Activated CD8-positive, alpha-beta memory T cell treated with anti-CD3 and anti-CD28 coated beads for 36 hours (primary cell): Measurements from ENCODE around the gene USP51. TPM values are rescaled to one million over a fixed set of nuclear protein-coding genes. Genes with fewer than 3 reads are reported as not detected.
"Not testable (repeated sequence)": the region's sequence is repeated elsewhere in the genome, so short reads cannot be mapped to it uniquely, and the experiment has no call there.

Experiments used
- CTCF ChIA-PET: fragments of 350-600 bp; sonication (Branson Sonifier 250); formaldehyde crosslinking; loops from one replicate; lab custom pipeline; 2021; ENCODE audit warnings: antibody characterized with exemption; lab: Charles Lee
- POLR2A ChIA-PET: fragments of 350-600 bp; sonication (Branson Sonifier 250); formaldehyde crosslinking; loops from one replicate; lab custom pipeline; 2021; ENCODE audit warnings: antibody characterized with exemption; lab: Charles Lee
- total RNA-seq, 2 experiments: library from RNA; stranded (reverse); gene quantifications; one replicate each; pipeline ENCODE4 v1.2.3, GENCODE V29; 2021

The USP51 gene
- total RNA-seq, result 1 to 10 TPM; 1.1 to 1.6 TPM

DNA sequence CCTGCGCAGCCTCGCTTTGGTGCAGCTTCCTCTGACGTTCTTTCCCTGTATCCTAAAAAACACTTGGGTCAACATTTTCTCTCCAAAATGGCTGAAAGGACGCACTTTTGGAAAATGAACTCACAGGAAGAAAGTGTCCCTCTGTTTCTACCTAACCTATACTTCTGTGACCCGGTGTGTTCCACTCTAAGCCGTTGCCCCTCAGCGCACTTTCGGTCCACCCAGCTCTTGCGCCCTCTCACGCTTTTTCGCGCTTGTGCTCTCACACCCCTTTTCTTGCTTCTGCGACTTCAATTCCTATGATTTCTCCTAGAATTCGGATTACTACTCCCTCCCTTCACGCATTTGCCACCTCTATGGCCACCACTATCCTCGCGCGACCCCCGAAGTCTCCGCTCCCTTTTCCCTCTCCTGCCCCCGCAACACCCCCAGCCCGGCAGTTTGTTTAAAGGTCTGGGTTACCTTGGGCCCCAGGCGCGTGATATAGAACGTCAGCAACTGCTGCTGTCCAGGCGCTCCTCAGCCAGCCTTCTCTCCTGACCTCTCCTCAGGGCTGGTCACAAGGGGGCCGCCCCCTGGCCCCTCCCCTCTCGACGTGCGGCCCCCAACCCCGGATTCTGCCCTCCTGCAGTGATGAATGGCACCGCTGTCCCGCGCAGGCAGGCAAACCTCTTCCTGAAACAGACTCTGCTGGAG lies at the start of gene USP51:
Gene USP51, minus strand, starts transcription at position 535 of the 696 bp plus-strand sequence. CDS start 909 bp downstream, outside the sequence.
- POLR2A ChIA-PET, result interaction anchor here (1.0 to 1.6 kb wide), 3 partner anchors 37 to 743 kb away, joined by 3 to 9 read pairs (median 3); partner anchors contain the start of genes MAGEH1 and RRAGB
- CTCF ChIA-PET, result interaction anchor here (1.1 kb wide), 1 partner anchor 37 kb away, joined by 3 read pairs; the partner anchor contains the start of gene MAGEH1

DNA sequence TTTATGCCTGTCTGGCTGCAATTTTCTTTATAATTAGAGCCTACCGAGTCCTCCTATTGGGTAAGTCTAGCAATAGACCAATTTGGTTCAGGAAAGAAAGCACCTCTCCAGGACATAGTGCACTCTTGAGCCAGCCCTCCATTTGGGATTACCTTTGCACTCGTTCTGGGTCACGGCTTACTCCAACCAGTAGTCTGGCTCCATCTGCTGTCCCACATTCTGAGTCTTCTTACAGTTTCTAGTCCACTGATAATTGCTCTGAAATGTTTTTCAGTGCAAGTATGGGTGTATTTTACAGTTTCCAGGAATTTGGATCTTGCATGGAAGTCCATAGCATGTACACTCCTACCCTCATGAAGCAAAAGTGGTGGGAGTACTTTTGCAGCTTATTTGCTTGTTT lies 34.8 kb upstream of the USP51 start:
- CTCF ChIA-PET, result no interaction called here
- POLR2A ChIA-PET, result no interaction called here

DNA sequence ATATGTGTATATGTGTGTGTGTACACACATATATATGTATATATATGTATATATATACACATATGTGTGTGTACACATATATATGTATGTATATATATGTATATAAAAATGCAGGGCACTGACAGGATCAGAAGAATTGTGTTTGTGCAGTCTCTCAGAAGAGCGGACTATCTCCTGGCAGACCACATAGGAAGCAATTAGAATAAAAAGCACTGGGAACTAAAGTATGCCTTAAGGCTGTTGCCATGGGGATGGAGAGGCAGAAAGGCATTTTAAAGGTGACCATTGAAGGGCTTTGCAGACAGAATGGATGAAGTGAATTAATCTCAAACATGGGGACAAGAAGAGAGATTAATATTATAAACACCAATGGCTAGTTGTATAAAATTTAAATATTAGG lies 33.7 kb upstream of the USP51 start:
- POLR2A ChIA-PET, result no interaction called here
- CTCF ChIA-PET, result no interaction called here

DNA sequence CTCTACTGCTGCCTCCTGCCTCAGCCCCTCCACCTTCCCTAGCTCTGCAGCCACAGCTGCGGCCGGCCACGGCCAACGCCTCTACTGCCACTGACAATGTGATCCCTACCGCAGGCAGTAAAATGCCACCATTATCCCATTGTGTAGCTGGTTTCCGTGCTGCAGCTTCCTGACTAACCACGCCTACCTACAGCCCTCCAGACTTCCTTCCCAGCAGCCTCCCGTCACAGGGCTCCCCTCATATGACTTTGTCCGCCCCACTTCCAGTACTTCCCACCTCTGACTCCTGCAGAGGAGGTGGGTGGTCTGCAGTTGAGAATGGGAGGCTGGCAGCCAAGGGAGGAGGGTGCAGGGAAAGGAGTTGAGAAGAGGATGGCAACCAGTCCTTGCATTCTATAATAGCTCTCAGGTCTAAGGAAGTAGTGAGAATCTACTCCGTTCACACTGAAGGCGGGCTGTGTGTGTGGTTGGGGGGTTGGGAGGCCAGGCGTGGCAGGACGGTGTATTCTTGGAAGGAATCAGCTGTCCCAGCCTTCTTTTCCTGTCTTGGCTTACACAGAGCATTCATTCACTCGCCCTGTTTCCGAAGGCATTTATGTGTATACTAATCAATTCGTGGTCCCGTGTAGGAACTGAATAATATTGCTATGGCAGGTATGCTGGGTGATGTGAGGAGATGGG lies 33.1 kb upstream of the USP51 start:
- CTCF ChIA-PET, result no interaction called here
- POLR2A ChIA-PET, result no interaction called here

GRCh38 chrX:55521687-55522086 lies 32.0 kb upstream of the USP51 start:
- CTCF ChIA-PET, result no interaction called here

DNA sequence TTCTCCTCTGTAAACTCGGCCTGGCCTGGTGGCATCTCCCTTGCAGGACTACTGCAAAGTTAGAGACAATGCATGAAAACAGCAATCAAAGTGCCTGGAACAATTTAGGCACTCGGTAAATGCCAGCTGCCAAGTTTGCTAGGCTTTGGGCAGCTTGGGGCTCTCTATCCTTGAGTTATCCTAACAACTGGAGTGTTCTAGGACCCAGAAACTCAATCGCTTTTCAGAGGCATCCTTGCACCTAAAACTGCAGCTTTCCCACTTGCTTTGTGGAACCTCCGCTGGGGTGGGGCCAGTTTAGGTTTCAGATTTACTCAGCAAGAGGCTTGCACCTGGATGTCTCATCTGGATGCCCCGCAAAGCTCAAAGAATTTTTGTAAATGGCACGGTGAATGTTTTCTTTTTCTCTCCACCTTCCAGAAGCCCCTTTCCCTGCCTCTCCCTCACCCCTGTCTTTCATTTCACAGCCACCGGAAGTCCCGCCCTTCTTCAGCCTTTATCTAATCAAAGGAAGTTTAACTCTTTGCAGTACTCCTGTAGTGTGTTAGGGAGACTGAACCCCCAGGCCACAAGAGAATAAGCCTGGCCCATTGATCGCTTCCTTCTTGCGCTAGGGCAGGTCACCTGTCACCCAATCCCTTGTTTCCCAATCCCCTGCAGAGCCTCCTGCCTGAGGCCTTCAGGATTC lies 27.3 kb upstream of the USP51 start:
- POLR2A ChIA-PET, result not testable (repeated sequence)

More at GRCh38 chrX:55521687-55522086, 32.0 kb upstream of the USP51 start:
- POLR2A ChIA-PET, result no interaction called here

GRCh38 chrX:55513045-55513737 lies 23.5 kb upstream of the USP51 start:
- CTCF ChIA-PET, POLR2A ChIA-PET: not testable (repeated sequence)

More for the DNA sequence above, 27.3 kb upstream of the USP51 start:
- CTCF ChIA-PET, result not testable (repeated sequence)

DNA sequence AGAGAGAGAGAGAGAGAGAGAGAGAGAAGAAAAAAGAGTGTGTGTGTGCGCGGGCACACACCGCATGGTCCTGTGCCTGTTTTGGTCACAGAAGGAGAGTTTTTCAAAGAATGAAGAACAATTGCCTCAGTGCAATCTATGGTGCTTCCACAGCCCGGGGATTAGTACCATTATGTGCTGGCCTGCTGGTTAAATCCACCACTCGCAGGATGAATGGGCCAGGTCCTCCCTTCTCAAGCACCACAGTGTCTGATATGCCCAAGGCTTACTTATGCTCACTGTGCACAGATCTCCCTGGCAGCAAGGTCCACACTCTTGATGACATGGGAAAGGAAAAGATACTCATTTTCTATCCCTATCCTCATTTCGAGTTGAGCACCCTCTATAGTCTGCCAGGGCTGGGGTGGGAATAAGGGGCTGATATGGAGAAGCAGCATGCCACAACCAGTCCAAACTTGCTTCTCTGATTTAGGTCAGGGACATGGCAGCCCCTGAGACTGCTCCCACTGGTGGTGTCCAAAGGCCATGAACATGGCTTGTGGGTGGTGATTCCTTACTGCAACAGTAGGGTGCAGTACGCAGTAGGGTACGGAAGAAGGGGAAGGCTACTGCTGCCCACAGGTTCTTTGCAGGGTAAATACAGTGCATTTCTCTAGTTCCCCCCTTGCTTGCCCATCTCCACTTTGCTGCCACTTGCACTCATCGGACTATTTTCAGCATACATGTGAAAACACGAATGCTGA lies 18.9 kb upstream of the USP51 start:
- CTCF ChIA-PET, POLR2A ChIA-PET: not testable (repeated sequence)

- CTCF ChIA-PET, POLR2A ChIA-PET: not testable (repeated sequence)
Observed at GRCh38 chrX:55507699-55508098, 18.1 kb upstream of the USP51 start.

GRCh38 chrX:55507010-55507409 lies 17.4 kb upstream of the USP51 start:
- CTCF ChIA-PET, POLR2A ChIA-PET: not testable (repeated sequence)

DNA sequence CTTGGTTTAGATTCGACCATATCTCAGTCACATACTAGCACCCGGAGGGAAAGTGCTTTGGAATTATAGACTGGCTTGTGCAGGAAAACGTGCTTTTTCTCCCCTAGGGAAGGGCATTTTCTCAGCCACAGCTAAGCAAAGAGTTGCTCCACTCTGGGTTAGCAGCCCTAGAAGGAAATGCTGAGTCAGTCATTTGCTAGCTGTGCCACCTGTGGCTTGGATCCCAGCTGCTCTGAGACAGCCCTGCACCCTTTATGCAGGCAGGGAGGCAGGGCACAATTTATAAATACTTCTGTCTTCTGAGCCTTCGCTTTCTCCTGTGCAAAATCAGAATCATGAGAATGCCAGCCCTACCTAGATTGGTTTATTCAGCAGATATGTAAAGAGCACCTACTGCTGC lies 1.3 kb upstream of the USP51 start:
- ChIA-PET POLR2A (no interaction called here), CTCF (no interaction called here)

GRCh38 chrX:55490121-55490520 lies 473 bp upstream of the USP51 start:
- CTCF ChIA-PET, result no interaction called here
- POLR2A ChIA-PET, result no interaction called here

GRCh38 chrX:55488593-55489313 lies 895 bp downstream of the USP51 start:
- CTCF ChIA-PET, result interaction anchor here (1.1 kb wide), 1 partner anchor 37 kb away, joined by 3 read pairs; the partner anchor contains the start of gene MAGEH1
- POLR2A ChIA-PET, result interaction anchor here (0.7 to 1.6 kb wide), 4 partner anchors 36 to 850 kb away, joined by 3 to 9 read pairs (median 3); partner anchors contain the start of genes MAGEH1 and RRAGB

- POLR2A ChIA-PET, result interaction anchor here (1.0 to 1.6 kb wide), 2 partner anchors 36 to 745 kb away, joined by 3 to 9 read pairs; partner anchors contain the start of gene MAGEH1
- CTCF ChIA-PET, result interaction anchor here (1.1 kb wide), 1 partner anchor 36 kb away, joined by 3 read pairs; the partner anchor contains the start of gene MAGEH1
Observed at GRCh38 chrX:55488006-55488592, 1.5 kb downstream of the USP51 start.

DNA sequence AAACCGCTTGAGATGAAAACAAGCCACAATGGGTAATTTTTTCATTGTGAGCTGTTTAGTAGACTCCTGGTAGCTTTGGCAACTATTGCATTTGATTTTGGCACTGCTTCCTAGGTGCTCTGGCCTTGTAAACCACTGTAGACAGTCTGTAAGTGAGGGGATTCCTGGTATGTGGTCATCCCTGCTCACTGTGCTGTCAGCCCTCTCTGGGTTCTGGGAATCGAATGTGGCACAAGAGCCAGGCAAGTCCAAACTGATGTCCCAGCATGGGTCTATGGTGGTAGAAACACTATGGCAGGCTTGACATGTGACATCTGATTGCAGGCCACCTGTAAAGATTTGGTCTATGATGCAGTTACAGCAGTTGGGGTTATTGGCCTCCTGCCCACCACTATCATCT lies 2.5 kb downstream of the USP51 start:
- POLR2A ChIA-PET, result no interaction called here
- CTCF ChIA-PET, result no interaction called here

GRCh38 chrX:55486736-55487135 lies 2.9 kb downstream of the USP51 start:
- ChIA-PET POLR2A (no interaction called here), CTCF (no interaction called here)

GRCh38 chrX:55484948-55485347 lies 4.7 kb downstream of the USP51 start:
- ChIA-PET POLR2A (no interaction called here), CTCF (no interaction called here)
